ENCODE measurements around the gene HOXC5.
A peak's percentile ranks its signal among the peaks of the same experiment; 100 is the strongest.

Gene HOXC5

DNA sequence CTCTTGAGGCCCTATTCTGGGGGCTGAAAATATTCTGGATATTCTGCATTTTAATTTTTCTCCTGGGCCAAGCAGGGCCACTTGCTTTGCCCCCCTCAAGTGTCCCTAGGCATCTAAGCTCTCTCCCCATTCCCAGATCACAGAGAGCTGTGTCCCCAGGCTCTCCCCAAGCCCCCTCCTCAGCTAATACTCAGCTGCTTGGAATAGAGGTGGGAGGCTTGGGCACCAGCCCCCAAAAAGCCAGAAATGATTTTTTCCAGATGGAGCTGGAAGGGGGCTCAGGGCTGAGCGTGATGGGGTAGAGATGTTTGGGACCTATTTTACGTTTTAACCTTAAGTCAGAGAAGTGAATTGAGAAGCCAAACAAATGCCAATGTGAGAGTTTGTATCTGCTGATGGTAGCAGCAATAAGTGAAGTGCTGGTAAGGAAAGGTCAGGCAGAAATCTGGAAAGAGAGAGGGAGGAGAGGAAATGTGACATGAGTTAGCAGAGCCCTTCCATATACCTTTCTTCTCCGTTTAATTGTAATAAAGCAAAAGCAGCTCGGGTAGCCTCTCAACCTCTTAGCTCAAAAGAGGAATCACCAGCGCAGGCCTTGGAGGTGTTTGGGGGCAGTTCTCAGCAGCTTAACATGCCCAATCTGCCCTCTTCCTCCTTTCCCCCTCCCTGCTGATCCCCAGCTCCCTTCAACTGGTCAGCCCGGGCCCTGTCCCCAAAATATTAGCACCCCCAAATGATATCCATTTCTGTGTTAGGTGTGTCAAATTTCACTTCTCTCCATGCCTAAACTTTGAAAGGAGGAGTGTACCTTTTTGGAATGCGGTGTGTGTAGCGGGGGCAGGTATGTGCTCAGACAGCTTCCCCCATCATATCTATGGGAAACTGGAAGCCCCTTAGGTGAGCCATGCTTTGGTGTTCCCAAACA lies 9.6 kb upstream of the HOXC5 start:
- DNase-seq = no peak

DNA sequence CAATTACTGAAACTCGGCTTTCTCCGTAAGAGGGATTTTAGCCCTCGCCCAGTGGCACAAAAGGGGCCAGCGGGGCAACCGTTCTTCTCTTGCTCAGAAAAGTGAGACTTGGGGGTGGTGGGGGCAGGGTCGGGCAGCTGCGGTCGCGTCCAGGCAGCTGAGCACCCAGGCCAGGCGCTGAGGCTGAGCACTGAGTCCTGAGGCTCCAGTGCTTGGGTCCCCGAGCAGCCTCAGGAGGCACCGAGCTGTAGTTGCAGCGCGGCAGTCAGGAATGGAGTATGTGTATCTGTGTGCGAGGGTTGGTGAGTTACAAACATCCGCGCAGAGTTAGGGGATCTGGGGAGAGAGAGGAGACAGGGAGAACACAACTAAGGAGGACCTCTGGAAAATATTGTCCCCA lies 8.7 kb upstream of the HOXC5 start:
- DNase-seq = no peak

DNA sequence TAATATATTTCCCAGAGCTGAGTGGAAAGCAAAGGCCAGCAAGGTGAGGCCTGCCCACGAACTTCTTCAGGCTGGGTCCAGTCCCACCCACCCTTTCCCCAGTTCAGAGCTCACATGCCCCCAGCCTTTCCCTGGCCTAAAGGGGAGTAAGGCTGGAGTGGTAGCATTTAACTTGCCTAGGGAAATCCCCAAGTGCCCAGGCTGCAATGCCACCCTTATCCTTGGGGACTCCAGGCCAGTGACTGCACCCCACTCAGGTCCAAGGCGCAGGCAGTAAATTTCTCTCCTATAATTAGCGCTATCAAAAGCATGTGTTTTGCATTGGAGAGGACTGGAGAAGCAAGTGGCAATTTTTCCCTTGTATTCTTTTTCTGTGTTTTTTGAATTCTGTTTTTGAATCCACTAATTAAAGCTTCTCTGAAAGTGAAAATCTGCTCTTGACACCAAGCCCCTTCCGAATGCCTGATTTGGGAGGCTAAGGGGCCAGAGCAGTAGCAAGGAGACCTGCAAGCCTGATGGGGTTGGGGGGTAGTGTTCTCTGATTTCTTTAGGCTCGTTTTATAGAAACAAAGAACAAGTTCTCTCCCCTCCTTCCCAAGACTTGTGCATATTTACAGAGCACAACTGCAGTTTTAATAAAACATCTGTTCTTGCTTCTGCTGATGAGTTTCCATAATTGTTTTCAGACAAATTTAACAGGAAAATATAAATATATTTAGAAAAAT lies 8.1 kb upstream of the HOXC5 start:
- no peak for DNase-seq

DNA sequence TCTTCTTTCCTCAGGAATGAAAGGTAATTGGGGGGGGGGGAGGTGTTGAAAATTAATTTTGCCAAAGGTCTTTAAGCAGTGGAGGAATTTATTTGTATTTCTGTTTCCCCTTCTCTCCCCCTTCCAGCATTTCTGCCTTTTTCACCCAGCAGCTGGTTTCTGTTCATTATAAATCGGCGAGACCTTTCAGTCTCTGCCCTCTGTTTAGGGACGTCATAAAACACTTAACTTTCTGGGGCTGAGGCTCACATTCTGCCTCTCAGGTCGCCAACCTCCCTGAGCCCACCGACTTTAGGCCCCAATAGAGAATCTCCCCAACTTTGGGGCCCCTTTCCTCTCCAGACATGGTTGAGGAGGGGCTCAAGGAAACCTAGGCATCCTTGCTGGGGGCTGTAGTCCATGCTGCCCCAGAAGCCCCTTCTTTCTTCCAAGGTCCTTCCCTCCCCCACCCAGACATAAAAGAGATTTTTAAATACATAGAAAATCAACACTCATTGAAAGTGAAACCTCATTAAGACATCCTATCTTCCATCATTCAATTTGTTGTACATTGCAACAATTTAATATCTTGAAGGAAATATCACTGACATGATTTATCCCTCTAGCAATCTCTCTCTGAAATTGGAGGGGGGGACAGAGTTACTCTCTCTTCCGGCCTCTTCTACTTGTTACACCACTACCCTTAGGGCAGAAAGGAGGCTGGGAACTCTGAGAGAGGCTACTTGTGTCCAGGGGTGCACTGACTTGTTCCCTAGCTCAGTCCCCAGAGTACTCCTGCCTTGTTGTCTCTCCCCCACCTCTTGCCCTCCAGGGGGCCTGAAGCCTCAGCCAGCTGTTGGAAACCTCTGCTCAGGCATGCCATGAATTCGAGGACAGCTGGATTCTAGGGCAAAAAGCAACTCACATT lies 7.1 kb upstream of the HOXC5 start:
- DNase-seq = no peak

DNA sequence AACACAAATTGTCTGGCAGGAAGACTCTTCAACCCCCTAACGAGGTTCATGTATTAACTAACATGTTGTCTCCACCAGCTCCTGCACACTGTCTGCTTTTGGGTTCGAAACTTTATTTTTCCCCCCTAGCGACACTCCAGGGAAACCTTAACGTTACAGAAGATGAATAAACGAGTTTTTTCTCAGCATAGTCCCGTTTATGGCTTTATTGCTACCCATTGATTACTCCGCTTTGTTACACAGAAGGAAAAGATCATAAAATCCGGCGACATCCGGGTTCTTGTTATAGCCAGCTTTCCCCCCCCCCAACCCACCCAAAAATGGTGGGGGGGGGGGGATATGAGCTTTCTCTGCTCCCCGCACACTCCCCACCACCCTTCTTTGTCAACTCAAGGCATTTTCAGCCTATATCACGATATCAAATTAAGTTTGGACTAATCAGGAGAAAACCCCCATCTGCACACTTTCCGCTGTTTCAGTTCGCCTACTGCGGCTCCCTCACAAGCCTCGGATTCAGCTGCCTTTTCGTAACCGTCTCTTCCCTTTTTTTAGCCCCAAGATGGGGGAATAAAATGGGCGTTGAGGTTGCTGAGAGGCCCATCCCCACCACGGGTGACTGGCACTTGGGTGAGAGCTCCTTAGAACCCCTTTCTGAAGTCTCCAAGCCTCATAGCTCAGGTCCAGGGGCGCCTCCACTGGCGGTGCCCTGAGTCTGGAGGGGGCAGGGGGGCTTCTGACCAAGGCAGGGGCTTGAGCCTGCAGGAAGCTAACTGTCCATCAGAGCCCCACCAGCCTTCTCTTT lies 6.0 kb upstream of the HOXC5 start:
- no peak for DNase-seq

DNA sequence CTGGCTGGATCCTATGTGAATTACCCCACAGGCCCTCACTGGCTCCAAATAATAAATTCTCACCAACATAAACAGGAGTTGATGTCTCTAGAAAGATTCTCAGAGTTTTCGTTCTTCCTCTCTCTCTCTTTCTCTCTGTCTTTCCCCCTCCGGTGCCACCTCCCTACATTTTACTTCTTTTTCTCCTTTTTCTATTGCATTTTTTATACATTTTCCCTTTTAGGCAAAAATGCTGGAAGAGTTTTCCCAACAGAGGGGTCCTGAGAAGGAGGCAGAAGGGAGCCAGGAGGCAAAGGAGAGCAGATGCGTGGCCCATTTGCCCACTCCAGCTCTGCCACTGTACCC lies 5.4 kb upstream of the HOXC5 start:
- no peak for DNase-seq

DNA sequence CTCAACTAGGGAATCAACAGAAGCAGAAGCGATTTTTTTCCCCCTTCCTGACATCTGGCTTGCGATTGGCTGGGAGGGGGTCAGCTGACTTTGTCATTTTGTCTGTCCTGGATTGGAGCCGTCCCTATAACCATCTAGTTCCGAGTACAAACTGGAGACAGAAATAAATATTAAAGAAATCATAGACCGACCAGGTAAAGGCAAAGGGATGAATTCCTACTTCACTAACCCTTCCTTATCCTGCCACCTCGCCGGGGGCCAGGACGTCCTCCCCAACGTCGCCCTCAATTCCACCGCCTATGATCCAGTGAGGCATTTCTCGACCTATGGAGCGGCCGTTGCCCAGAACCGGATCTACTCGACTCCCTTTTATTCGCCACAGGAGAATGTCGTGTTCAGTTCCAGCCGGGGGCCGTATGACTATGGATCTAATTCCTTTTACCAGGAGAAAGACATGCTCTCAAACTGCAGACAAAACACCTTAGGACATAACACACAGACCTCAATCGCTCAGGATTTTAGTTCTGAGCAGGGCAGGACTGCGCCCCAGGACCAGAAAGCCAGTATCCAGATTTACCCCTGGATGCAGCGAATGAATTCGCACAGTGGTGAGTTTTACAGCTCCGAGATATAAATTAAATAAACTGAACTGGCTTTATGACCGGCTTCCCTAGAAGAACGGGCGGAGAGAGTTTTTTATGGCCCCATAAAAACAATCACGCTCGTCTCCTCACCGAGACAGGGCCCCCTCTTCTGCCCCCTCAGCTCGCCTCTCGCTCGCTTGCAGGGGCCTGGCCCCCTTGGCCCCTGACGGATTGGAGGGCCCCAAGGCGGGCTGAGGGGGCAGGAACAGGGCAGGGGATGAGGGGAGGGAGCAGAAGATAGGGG lies 4.3 kb upstream of the HOXC5 start, which contains the start of gene HOXC6:
Gene HOXC6, plus strand, starts transcription at position 127 of the 888 bp plus-strand sequence. Its CDS starts 82 bp downstream, at position 209.
- DNase-seq = no peak

DNA sequence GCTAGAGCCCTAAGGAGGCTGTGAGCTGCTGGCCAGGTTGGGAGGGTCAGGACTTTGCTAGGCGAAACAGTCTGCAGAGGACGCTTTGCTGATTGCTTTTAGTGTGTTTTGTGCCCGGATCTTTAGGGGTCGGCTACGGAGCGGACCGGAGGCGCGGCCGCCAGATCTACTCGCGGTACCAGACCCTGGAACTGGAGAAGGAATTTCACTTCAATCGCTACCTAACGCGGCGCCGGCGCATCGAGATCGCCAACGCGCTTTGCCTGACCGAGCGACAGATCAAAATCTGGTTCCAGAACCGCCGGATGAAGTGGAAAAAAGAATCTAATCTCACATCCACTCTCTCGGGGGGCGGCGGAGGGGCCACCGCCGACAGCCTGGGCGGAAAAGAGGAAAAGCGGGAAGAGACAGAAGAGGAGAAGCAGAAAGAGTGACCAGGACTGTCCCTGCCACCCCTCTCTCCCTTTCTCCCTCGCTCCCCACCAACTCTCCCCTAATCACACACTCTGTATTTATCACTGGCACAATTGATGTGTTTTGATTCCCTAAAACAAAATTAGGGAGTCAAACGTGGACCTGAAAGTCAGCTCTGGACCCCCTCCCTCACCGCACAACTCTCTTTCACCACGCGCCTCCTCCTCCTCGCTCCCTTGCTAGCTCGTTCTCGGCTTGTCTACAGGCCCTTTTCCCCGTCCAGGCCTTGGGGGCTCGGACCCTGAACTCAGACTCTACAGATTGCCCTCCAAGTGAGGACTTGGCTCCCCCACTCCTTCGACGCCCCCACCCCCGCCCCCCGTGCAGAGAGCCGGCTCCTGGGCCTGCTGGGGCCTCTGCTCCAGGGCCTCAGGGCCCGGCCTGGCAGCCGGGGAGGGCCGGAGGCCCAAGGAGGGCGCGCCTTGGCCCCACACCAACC lies 3.1 kb upstream of the HOXC5 start:
- no peak for DNase-seq

DNA sequence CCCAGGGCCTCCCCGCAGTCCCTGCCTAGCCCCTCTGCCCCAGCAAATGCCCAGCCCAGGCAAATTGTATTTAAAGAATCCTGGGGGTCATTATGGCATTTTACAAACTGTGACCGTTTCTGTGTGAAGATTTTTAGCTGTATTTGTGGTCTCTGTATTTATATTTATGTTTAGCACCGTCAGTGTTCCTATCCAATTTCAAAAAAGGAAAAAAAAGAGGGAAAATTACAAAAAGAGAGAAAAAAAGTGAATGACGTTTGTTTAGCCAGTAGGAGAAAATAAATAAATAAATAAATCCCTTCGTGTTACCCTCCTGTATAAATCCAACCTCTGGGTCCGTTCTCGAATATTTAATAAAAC lies 2.4 kb upstream of the HOXC5 start:
- no peak for DNase-seq

DNA sequence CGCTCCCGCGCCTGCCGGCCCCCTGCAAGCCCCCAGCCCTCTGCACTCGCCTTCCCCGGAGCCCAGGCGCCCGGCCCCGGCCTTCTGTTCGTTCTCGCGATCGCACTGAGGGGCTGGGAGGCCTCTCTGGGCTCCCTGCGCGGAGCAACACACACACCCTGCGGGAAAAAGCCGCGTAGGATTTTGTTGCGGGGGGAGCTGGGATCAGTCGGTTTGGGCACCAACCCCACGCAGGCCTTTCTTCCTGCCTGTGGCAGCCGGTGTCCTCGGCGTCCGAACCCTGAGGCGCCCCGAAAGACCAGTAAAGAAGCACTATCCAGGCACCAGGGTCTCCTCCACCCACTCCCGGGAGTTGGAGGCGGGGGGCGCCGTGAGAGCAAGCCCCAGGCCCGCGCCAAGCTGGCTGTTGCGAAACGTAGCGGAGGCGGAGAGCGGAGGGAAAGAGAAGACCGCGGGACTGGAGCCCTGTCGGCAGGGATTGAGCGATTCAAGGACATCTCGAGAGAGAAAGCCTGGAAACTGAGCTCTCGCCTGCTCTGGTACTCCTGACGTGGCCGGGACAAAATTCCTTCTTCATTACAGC lies 1.9 kb upstream of the HOXC5 start:
- no peak for DNase-seq

DNA sequence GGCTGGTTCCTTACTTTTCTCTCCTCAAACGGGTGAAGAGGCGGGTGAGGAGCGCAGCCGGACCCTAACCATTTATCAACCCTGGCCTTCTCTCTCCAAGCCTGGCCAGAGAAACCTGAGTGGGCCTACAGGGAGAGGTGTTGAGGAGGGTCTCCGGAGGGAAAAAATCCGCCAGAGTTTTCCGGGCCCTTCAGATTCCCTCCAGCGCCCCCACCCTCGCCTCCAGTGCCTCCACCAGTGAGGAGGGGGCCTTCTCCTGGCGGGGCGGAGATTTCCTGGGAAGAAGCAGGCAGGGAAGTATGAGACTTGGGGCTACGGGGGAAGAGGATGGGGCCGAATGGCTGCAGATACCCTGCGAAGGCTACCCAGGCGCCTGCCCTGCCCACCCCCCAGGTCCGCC lies 1.4 kb upstream of the HOXC5 start:
- DNase-seq = no peak

DNA sequence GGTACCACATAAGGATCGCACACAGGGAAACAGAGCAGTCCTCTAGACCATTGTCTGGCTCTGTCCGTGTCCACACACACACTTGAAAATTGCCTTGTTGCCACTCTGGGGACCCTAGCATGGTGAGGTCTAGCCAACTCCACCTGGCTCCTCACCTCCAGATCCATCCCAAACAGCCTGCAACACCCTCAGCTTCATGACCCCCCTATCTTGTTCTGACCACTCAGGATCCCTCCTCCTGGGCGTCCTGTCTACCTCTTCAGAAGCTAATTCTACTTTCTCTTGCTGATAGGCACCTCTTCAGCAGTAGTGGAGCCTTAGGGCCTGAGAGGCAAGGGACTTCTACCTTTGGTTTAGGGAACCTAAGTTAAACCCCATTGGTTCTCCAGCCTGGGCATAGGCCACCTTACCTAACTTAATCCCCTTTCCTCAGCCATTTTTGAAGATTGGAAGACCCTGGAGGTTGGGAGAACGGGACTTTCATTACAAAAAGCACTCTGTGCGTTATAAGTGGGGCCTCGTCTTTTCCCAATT lies 697 bp upstream of the HOXC5 start:
- DNase-seq = no peak

DNA sequence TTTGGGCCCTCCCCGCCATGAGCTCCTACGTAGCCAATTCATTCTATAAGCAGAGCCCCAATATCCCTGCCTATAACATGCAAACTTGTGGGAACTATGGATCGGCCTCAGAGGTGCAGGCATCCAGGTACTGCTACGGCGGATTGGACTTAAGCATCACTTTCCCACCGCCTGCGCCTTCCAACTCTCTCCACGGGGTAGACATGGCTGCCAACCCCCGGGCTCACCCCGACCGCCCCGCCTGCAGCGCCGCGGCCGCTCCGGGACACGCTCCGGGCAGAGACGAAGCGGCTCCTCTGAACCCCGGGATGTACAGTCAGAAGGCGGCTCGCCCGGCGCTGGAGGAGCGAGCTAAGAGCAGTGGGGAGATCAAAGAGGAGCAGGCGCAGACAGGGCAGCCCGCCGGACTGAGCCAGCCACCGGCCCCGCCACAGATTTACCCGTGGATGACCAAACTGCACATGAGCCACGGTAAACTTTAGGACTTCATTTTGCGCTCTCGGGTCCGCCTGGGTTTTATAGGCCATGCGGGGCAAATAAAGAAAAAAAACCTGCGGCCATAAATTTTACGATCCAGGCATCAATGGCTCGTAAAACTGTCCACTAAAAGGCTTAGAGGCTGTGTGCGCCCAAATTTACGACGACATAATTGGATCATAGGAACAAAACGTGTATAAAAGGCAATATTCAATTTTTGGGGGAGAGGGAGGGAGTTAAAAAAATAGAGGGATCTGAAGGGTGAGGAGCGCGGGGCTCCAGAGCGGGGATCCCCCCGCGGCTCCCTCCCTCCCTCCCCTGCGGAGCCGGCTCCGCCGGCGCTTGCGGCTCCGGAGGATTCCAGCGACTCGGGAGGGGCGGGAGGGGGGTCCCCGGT lies 493 bp downstream of the HOXC5 start:
- DNase-seq = peak; percentile 71

DNA sequence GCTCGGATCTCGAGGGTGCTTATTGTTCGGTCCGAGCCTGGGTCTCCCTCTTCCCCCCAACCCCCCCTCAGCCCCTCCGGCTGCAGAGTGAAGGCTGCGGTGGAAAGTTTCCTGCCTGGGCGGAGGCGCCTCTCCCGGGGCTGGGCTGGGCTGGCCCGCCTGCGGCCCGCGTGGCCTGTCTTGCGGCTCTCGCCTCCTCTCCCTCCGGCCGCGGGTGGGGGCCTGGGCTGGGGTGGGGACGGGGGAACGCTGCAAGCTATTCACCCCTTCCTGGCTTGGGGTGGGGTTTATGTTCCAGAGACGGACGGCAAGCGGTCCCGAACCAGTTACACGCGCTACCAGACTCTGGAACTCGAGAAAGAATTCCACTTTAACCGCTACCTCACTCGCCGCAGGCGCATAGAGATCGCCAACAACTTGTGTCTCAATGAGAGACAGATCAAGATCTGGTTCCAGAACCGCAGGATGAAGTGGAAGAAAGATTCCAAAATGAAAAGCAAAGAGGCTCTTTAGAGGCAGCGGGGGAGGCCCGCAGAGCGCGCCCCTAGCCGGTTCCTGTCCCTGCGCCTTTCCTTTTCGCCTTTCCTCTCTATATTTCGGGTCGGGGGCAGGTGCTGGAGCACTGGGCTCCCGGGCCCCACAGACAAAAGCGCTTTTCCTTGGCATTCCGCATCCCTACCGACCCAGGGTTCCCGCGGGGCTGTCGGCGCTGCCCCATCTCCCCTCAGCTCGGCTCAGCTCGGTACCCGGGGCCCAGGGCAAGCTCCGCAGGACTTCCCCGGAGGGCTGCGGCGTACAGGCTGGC lies 1.3 kb downstream of the HOXC5 start:
- DNase-seq = no peak

DNA sequence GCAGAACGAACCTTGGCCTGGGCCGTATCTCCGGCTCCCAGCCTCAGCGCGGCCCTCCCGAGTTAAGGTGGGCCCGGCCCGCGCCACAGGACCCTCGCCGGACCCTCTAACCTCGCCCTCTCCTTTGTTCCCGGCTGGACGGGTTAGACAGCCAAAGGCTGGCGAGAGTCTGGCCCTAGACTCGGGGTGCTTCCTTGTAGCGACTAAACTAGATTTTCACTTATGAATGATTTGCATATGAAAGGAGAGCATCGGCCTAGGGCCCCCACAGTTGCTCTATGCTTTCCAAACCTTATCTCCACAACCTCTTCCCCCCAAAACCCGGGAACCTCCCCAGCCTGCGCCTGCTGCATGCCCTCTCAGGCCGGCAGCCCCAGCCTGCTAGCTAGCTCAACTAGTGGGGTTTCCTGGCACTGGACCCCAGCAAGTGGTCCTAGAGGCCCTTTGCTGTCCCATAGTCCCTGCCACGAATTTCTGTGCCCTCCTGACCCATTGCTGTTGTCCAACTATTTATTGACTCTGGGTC lies 2.0 kb downstream of the HOXC5 start:
- DNase-seq = no peak

DNA sequence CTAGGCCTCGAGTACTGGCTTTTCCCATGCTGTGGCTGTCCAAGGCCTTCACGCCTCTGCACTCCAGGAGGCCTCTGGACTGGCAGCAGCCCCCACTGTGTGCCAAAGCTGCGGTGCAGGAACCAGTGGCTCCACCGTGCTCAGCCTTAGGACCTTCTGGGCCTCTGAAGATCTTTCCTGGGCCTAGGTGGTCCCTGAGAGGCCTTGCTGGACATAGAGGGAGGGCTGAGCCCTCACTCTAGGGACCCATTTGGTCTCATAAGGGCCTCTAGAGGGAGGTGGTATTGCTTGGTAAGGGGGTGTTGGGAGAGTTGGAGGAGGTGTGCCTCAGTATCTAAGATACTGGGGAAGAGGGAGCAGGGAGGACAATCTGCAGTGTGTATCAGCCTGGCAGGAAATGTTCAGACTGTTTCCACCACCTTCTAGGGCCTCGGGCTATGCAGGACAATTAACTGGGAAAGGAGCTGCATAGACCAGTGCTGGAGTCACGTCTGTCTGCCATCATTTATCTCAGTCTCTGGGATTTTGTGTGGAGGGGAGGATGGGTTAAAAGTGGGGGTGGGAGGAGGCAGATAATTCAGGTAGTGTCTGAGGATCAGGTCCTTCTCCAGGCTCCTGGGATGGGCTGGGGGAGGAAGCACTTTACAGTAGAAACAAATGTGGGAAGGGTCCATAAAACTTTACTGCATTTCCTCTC lies 2.9 kb downstream of the HOXC5 start:
- DNase-seq = no peak

All from NCI-H1417 treated with DMSO at 0.1 percent for 48 hours (cell line).